ENCODE results near the gene MT2A. TPM values are rescaled to one million over a fixed set of nuclear protein-coding genes. Genes with fewer than 3 reads are reported as not detected.

Gene MT2A
- total and polyA plus RNA-seq, 2 of the 13 experiments (the other 11 are each of a cell fraction or from before 2014, with no cell fraction given): 135 to 371 TPM

GRCh38 chr16:56608043-56608875, at the start of gene MT2A (continued):
- TF ChIP-seq, protein P1, sequence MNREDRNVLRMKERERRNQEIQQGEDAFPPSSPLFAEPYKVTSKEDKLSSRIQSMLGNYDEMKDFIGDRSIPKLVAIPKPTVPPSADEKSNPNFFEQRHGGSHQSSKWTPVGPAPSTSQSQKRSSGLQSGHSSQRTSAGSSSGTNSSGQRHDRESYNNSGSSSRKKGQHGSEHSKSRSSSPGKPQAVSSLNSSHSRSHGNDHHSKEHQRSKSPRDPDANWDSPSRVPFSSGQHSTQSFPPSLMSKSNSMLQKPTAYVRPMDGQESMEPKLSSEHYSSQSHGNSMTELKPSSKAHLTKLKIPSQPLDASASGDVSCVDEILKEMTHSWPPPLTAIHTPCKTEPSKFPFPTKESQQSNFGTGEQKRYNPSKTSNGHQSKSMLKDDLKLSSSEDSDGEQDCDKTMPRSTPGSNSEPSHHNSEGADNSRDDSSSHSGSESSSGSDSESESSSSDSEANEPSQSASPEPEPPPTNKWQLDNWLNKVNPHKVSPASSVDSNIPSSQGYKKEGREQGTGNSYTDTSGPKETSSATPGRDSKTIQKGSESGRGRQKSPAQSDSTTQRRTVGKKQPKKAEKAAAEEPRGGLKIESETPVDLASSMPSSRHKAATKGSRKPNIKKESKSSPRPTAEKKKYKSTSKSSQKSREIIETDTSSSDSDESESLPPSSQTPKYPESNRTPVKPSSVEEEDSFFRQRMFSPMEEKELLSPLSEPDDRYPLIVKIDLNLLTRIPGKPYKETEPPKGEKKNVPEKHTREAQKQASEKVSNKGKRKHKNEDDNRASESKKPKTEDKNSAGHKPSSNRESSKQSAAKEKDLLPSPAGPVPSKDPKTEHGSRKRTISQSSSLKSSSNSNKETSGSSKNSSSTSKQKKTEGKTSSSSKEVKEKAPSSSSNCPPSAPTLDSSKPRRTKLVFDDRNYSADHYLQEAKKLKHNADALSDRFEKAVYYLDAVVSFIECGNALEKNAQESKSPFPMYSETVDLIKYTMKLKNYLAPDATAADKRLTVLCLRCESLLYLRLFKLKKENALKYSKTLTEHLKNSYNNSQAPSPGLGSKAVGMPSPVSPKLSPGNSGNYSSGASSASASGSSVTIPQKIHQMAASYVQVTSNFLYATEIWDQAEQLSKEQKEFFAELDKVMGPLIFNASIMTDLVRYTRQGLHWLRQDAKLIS (CRISPR knock-in tag; IDR thresholded peaks at IDR 0.05): 0 out of 2 replicates have a peak, but pooled peaks have one; percentile 54
- TF ChIP-seq ARNTL (CRISPR knock-in tag; IDR thresholded peaks at IDR 0.05) (peak; percentile 74; the same call in 1 of the 2 replicates), KDM5A (IDR thresholded peaks at IDR 0.05; ENCODE audit: borderline replicate concordance, low read length) (no peak), ZNF264 (CRISPR knock-in tag; IDR thresholded peaks at IDR 0.05) (peak; percentile 24; the same call in 1 of the 2 replicates), ZNF44 (CRISPR knock-in tag; IDR thresholded peaks at IDR 0.05) (no peak), MEIS2 (CRISPR knock-in tag; IDR thresholded peaks at IDR 0.05) (peak; percentile 87), ZNF138 (CRISPR knock-in tag; IDR thresholded peaks at IDR 0.05; ENCODE audit: low read depth) (0 out of 2 replicates have a peak, but pooled peaks have one; percentile 58), ZFP91 (CRISPR knock-in tag; IDR thresholded peaks at IDR 0.05; ENCODE audit: borderline replicate concordance) (peak; percentile 95; the same call in 1 of the 2 replicates), SOX5 (CRISPR knock-in tag; IDR thresholded peaks at IDR 0.05; ENCODE audit: borderline replicate concordance) (peak; percentile 66; the same call in 1 of the 2 replicates), ZNF431 (CRISPR knock-in tag; IDR thresholded peaks at IDR 0.05; ENCODE audit: borderline replicate concordance, low read depth) (peak; percentile 82; the same call in 1 of the 2 replicates), NFKBIZ (CRISPR knock-in tag; IDR thresholded peaks at IDR 0.05) (no peak; the same call in 1 of the 2 replicates), NR0B2 (CRISPR knock-in tag; IDR thresholded peaks at IDR 0.05) (peak; percentile 96), GPN1 (CRISPR knock-in tag; IDR thresholded peaks at IDR 0.05; ENCODE audit: borderline replicate concordance) (0 out of 2 replicates have a peak, but pooled peaks have one; percentile 48), ZNF235 (CRISPR knock-in tag; IDR thresholded peaks at IDR 0.05; ENCODE audit: borderline replicate concordance) (no peak), ZUFSP (CRISPR knock-in tag; IDR thresholded peaks at IDR 0.05; ENCODE audit: borderline replicate concordance) (no peak), ZNF563 (CRISPR knock-in tag; IDR thresholded peaks at IDR 0.05) (peak; percentile 96)
- TF ChIP-seq, protein P2, sequence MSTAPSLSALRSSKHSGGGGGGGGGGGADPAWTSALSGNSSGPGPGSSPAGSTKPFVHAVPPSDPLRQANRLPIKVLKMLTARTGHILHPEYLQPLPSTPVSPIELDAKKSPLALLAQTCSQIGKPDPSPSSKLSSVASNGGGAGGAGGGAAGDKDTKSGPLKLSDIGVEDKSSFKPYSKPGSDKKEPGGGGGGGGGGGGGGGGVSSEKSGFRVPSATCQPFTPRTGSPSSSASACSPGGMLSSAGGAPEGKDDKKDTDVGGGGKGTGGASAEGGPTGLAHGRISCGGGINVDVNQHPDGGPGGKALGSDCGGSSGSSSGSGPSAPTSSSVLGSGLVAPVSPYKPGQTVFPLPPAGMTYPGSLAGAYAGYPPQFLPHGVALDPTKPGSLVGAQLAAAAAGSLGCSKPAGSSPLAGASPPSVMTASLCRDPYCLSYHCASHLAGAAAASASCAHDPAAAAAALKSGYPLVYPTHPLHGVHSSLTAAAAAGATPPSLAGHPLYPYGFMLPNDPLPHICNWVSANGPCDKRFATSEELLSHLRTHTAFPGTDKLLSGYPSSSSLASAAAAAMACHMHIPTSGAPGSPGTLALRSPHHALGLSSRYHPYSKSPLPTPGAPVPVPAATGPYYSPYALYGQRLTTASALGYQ (CRISPR knock-in tag; IDR thresholded peaks at IDR 0.05): peak; percentile 90
